GM19452 (cell line): ENCODE data around the gene PCID2.

Experiments
- ATAC-seq: cut with Tn5 transposase; IDR thresholded peaks from one replicate; pipeline ENCODE4 v1.9.1; 2021; ENCODE audit not compliant: unreplicated experiment

Gene PCID2

GRCh38 chr13:113129921-113130750 is 78.3 kb downstream of the PCID2 start:
- no peak for ATAC-seq

GRCh38 chr13:113129480-113129879 is 79.0 kb downstream of the PCID2 start:
- ATAC-seq = no peak
